Panc1 (cell line): ENCODE data around the gene NPPC. TPM values are rescaled to one million over a fixed set of nuclear protein-coding genes. Genes with fewer than 3 reads are reported as not detected.

Experiments used
- ATAC-seq: fragments of 200-7000 bp; cut with Tn5 transposase; 2 replicates; pipeline ENCODE4 v1.9.1; 2020; ENCODE audit warnings: mild to moderate bottlenecking, moderate library complexity
- BruUV-seq: library from RNA; stranded (reverse); fragments of 400-500 nt; replicated peaks from 2 replicates; lab custom pipeline; 2021; lab: Mats Ljungman, UMichigan
- CTCF ChIA-PET: fragments of 300-600 bp; sonication (Branson Sonifier 250); formaldehyde crosslinking; loops from one replicate; lab custom pipeline; 2022; ENCODE audit warnings: antibody characterized with exemption; lab: Charles Lee
- POLR2A ChIA-PET: fragments of 300-600 bp; sonication (Branson Sonifier 250); formaldehyde crosslinking; loops from one replicate; lab custom pipeline; 2022; ENCODE audit warnings: antibody characterized with exemption; lab: Charles Lee
- DNase-seq: peaks from one replicate; pipeline ENCODE4 v3.0.0-alpha.2; 2010; ENCODE audit warnings: low read depth, low spot score
- H3K27ac ChIP-seq: 2 replicates; pipeline ENCODE4 v1.5.1; 2011; ENCODE audit warnings: mild to moderate bottlenecking, low read length, inconsistent platforms
- H3K27me3 ChIP-seq: fragments of 200-500 bp; sonication (Bioruptor generic); 2 replicates; pipeline ENCODE4 v1.6.0; 2014; ENCODE audit warnings: low read length, inconsistent platforms; ENCODE audit not compliant: control insufficient read depth, insufficient read depth
- H3K36me3 ChIP-seq: fragments of 200-500 bp; sonication (Bioruptor generic); 2 replicates; pipeline ENCODE4 v1.5.1; 2014; ENCODE audit warnings: inconsistent platforms, mild to moderate bottlenecking, low read length, moderate library complexity; ENCODE audit not compliant: control insufficient read depth, insufficient read depth
- H3K4me1 ChIP-seq: 2 replicates; pipeline ENCODE4 v1.5.1; 2011; ENCODE audit warnings: inconsistent platforms, mild to moderate bottlenecking, low read length, moderate library complexity; ENCODE audit not compliant: control insufficient read depth, insufficient read depth
- H3K4me3 ChIP-seq, 2 experiments: 2 replicates each; pipeline ENCODE4 v1.5.1; 2011 to 2012; ENCODE audit warnings: low read depth in 2 of 2, low read length in 2 of 2, mild to moderate bottlenecking in 2 of 2, inconsistent platforms in 1 of 2, moderate library complexity in 1 of 2
- H3K9me3 ChIP-seq: fragments of 200-500 bp; sonication (Bioruptor generic); 2 replicates; pipeline ENCODE4 v1.5.1; 2014; ENCODE audit warnings: low read depth, mild to moderate bottlenecking, inconsistent platforms, low read length, moderate library complexity; ENCODE audit not compliant: control insufficient read depth, insufficient read depth
- POLR2AphosphoS5 ChIP-seq: IDR thresholded peaks from 2 replicates; pipeline ENCODE4 v1.6.1; 2012; ENCODE audit warnings: mild to moderate bottlenecking, low read depth, low read length, moderate library complexity
- SIN3A ChIP-seq: IDR thresholded peaks from 2 replicates; pipeline ENCODE4 v1.6.1; 2012; ENCODE audit warnings: low read depth, mild to moderate bottlenecking, low read length, moderate library complexity, borderline replicate concordance; ENCODE audit not compliant: insufficient read depth
- TCF7L2 ChIP-seq: IDR thresholded peaks from 2 replicates; pipeline ENCODE4 v1.6.1; 2011; ENCODE audit warnings: mild to moderate bottlenecking, low read depth, low read length, inconsistent platforms
- in situ Hi-C: cut with HindIII; loops from 2 replicates; pipeline ENCODE4 v1.10.0; 2016; ENCODE audit warnings: low sequenced_read_pairs, low pct_unique_long_range_greater_than_20kb
- intact Hi-C: fragments of 100-400 bp; cut with micrococcal nuclease; formaldehyde crosslinking; loops from one replicate; pipeline ENCODE4 v1.10.0; 2022; ENCODE audit not compliant: unreplicated experiment
- total RNA-seq: library from RNA; stranded (reverse); gene quantifications from one replicate; pipeline ENCODE4 v1.2.1, GENCODE V29; 2021; ENCODE audit not compliant: unreplicated experiment
- TF ChIP-seq, protein P1 (sequence below), 2 experiments: IDR thresholded peaks; 2 replicates each; pipeline ENCODE4 v1.6.1; 2011 to 2012; ENCODE audit warnings: low read depth in 2 of 2, control low read depth in 1 of 2, low read length in 1 of 2, mild to moderate bottlenecking in 1 of 2, moderate library complexity in 1 of 2; ENCODE audit not compliant: insufficient read depth in 1 of 2
- TF ChIP-seq, protein P2 (sequence below): fragments of 450-650 bp; IDR thresholded peaks from 2 replicates; pipeline ENCODE4 v1.5.1; 2017; ENCODE audit warnings: mild to moderate bottlenecking

The NPPC gene
- total RNA-seq, 1 experiment from 2014 or later = 1.1 TPM

DNA sequence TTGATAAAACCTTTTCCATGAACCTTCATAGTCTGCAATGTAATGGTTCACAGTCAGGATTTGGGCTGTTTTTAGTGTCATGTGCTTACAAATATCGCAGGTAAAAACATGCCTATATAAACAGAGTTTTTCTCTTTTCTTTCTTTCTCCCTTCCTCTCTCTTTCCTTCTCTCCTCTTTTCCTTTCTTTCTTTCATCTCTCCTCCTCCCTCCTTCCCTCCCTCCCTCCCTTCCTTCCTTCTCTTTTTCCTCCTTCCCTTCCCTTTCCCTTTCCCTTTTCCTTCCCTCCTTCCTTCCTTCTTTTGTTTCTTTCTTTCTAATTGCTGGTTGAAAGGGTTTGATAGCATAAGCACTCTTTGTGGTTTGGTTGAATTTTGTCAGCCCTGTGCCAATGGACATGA lies 9.6 kb upstream of the NPPC start:
- BruUV-seq = no TSS peak
- H3K4me1 ChIP-seq = no peaks in the 10 kb centered on the region
- no peak overlapping the region for H3K4me3 ChIP-seq
- in situ Hi-C loops = no loop called here
- intact Hi-C loops = no loop called here
- no peaks in the 10 kb centered on the region for H3K36me3 ChIP-seq
- no peak for ATAC-seq
- no peaks in the 10 kb centered on the region for H3K9me3 ChIP-seq
- TF ChIP-seq POLR2AphosphoS5 = no peak
- TF ChIP-seq, protein P1, sequence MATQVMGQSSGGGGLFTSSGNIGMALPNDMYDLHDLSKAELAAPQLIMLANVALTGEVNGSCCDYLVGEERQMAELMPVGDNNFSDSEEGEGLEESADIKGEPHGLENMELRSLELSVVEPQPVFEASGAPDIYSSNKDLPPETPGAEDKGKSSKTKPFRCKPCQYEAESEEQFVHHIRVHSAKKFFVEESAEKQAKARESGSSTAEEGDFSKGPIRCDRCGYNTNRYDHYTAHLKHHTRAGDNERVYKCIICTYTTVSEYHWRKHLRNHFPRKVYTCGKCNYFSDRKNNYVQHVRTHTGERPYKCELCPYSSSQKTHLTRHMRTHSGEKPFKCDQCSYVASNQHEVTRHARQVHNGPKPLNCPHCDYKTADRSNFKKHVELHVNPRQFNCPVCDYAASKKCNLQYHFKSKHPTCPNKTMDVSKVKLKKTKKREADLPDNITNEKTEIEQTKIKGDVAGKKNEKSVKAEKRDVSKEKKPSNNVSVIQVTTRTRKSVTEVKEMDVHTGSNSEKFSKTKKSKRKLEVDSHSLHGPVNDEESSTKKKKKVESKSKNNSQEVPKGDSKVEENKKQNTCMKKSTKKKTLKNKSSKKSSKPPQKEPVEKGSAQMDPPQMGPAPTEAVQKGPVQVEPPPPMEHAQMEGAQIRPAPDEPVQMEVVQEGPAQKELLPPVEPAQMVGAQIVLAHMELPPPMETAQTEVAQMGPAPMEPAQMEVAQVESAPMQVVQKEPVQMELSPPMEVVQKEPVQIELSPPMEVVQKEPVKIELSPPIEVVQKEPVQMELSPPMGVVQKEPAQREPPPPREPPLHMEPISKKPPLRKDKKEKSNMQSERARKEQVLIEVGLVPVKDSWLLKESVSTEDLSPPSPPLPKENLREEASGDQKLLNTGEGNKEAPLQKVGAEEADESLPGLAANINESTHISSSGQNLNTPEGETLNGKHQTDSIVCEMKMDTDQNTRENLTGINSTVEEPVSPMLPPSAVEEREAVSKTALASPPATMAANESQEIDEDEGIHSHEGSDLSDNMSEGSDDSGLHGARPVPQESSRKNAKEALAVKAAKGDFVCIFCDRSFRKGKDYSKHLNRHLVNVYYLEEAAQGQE (IDR thresholded peaks at IDR 0.05; ENCODE audit: insufficient read depth in 1 of 2, low read depth in 2 of 2, low read length in 1 of 2) = no peak
- TF ChIP-seq, protein P2, sequence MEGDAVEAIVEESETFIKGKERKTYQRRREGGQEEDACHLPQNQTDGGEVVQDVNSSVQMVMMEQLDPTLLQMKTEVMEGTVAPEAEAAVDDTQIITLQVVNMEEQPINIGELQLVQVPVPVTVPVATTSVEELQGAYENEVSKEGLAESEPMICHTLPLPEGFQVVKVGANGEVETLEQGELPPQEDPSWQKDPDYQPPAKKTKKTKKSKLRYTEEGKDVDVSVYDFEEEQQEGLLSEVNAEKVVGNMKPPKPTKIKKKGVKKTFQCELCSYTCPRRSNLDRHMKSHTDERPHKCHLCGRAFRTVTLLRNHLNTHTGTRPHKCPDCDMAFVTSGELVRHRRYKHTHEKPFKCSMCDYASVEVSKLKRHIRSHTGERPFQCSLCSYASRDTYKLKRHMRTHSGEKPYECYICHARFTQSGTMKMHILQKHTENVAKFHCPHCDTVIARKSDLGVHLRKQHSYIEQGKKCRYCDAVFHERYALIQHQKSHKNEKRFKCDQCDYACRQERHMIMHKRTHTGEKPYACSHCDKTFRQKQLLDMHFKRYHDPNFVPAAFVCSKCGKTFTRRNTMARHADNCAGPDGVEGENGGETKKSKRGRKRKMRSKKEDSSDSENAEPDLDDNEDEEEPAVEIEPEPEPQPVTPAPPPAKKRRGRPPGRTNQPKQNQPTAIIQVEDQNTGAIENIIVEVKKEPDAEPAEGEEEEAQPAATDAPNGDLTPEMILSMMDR = no peak
- ChIA-PET CTCF (interaction anchor here (0.6 kb wide), 1 partner anchor 9 kb away, joined by 6 read pairs; no protein-coding TSS in a partner anchor), POLR2A (no interaction called here)
- DNase-seq = no peak
- H3K27ac ChIP-seq = no peak overlapping the region
- no peaks in the 10 kb centered on the region for H3K27me3 ChIP-seq

DNA sequence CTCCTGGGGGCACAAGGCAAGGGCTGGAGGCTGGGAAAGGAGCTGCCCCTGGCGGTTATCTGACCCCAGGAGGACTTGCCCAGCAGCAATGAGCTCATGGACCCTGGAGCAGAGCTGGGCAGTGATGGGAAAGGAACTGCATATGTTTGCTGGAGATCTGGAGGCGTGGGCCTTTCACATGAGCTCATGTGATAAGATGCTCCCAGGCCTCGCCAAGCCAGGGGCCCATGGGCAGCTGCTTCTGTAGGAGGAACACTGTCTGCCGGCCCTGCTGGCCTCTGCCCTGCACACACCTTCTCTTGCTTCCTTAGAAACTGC lies 9.0 kb upstream of the NPPC start:
- intact Hi-C loops = no loop called here
- in situ Hi-C loops = no loop called here
- no peak overlapping the region for H3K4me3 ChIP-seq
- ATAC-seq (peak; percentile 27; the same call in 1 of the 2 replicates), DNase-seq (no peak)
- no peak overlapping the region for H3K27ac ChIP-seq
- no peaks in the 10 kb centered on the region for H3K4me1 ChIP-seq
- CTCF ChIA-PET = interaction anchor here (0.6 kb wide), 1 partner anchor 9 kb away, joined by 6 read pairs; no protein-coding TSS in a partner anchor
- POLR2A ChIA-PET = no interaction called here
- no peaks in the 10 kb centered on the region for H3K9me3 ChIP-seq
- no peak for TF ChIP-seq POLR2AphosphoS5
- TF ChIP-seq TCF7L2 = no peak
- TF ChIP-seq, protein P1 (IDR thresholded peaks at IDR 0.05; ENCODE audit: insufficient read depth in 1 of 2, low read depth in 2 of 2, low read length in 1 of 2) = no peak
- TF ChIP-seq, protein P2 = no peak
- no peak for TF ChIP-seq SIN3A
- BruUV-seq = no TSS peak
- H3K27me3 ChIP-seq = no peaks in the 10 kb centered on the region
- no peaks in the 10 kb centered on the region for H3K36me3 ChIP-seq
